ENCODE data around the gene TACC3.
A peak's percentile ranks its signal among the peaks of the same experiment; 100 is the strongest.

TACC3 gene

DNA sequence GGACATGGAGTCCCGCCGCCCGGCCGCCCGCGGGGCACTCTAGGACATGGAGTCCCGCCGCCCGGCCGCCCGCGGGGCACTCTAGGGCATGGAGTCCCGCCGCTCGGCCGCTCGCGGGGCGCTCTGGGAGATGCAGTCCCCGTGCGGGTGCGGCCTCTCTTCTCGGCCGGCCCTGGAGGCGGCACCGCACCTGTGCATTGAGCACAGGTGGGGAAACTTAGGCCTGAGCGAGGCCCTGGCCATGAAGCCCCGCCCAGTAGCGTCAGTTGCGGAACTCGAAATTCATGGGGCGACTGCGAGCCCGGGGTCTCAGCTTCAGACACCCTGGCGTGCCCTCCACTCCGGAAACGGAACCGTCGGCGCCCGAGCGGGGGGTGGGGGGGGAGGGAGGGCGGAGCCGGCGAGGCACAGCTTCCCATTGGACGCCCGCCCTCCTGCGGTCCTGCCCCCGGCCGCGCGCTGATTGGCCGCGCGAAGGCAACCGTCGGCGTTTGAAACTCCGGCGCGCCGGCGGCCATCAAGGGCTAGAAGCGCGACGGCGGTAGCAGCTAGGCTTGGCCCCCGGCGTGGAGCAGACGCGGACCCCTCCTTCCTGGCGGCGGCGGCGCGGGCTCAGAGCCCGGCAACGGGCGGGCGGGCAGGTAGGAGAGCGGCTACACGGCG lies at the start of gene TACC3, which contains the start of gene TMEM129:
TACC3 (plus strand) TSS at position 519 of the 663 bp plus-strand sequence. CDS start 1,901 bp downstream, outside the sequence.
TMEM129 (minus strand) TSS at position 321 of the 663 bp plus-strand sequence. CDS start 486 bp downstream, outside the sequence.
- TF ChIP-seq, protein P1, sequence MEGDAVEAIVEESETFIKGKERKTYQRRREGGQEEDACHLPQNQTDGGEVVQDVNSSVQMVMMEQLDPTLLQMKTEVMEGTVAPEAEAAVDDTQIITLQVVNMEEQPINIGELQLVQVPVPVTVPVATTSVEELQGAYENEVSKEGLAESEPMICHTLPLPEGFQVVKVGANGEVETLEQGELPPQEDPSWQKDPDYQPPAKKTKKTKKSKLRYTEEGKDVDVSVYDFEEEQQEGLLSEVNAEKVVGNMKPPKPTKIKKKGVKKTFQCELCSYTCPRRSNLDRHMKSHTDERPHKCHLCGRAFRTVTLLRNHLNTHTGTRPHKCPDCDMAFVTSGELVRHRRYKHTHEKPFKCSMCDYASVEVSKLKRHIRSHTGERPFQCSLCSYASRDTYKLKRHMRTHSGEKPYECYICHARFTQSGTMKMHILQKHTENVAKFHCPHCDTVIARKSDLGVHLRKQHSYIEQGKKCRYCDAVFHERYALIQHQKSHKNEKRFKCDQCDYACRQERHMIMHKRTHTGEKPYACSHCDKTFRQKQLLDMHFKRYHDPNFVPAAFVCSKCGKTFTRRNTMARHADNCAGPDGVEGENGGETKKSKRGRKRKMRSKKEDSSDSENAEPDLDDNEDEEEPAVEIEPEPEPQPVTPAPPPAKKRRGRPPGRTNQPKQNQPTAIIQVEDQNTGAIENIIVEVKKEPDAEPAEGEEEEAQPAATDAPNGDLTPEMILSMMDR (conservative IDR thresholded peaks at IDR 0.05; ENCODE audit: low read depth) = no peak
- H3K27ac ChIP-seq = peak within 1 kb of the TSS; percentile 96
- CTCF ChIA-PET = interaction anchor here (1.5 kb wide), 1 partner anchor 28 kb away, joined by 4 read pairs; no protein-coding TSS in a partner anchor
- peak; percentile 97 for DNase-seq (ENCODE audit: low spot score)
- POLR2A ChIA-PET (ENCODE audit: low non-redundant PET) = interaction anchor here (0.6 kb wide), 1 partner anchor 263 kb away, joined by 3 read pairs; no protein-coding TSS in a partner anchor

DNA sequence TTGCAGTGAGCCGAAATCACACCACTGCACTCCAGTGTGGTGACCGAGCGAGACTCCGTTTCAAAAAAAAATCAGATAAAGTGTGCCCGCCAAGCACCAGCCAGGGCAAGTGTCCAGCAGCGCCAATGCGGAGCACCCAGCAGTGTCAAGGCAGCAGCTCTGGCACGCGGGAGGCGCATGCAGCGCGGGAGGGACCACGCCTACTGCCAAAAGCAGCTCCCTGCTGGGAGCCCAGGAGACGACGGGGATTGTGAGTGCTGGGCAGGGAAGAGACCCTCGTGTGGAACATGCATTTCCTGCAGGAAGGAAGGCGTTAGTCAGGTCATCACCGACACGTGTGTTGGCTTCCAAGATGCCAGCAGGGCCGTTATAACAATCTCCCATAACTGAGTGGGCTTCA lies 47.6 kb upstream of the TACC3 start:
- H3K27ac ChIP-seq = no peak overlapping the region
- TF ChIP-seq, protein P1 (conservative IDR thresholded peaks at IDR 0.05; ENCODE audit: low read depth) = no peak
- no peak for DNase-seq (ENCODE audit: low spot score)
- CTCF ChIA-PET = no interaction called here
- POLR2A ChIA-PET (ENCODE audit: low non-redundant PET) = no interaction called here

DNA sequence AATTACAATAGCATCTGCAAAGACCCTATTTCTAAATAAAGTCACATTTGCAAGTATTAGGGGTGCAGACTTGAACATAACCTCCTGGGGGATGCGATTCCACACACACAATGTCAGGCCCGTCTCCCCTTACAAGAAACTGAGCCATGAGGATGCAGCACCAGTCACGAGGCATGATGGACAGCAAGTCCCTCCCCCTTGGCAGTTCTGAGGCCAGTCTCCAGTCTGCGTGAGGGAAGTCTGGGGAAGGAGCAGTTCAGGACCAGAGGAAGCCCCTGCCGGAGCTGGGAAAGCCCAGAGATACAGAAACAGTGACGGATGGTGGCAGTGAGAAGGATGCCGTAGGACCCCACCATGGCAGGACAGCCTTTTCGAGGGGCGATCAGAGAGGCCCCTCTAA lies 46.6 kb upstream of the TACC3 start:
- POLR2A ChIA-PET (ENCODE audit: low non-redundant PET) = no interaction called here
- DNase-seq (ENCODE audit: low spot score) = no peak
- no peak overlapping the region for H3K27ac ChIP-seq
- CTCF ChIA-PET = no interaction called here
- TF ChIP-seq, protein P1 (conservative IDR thresholded peaks at IDR 0.05; ENCODE audit: low read depth) = no peak

DNA sequence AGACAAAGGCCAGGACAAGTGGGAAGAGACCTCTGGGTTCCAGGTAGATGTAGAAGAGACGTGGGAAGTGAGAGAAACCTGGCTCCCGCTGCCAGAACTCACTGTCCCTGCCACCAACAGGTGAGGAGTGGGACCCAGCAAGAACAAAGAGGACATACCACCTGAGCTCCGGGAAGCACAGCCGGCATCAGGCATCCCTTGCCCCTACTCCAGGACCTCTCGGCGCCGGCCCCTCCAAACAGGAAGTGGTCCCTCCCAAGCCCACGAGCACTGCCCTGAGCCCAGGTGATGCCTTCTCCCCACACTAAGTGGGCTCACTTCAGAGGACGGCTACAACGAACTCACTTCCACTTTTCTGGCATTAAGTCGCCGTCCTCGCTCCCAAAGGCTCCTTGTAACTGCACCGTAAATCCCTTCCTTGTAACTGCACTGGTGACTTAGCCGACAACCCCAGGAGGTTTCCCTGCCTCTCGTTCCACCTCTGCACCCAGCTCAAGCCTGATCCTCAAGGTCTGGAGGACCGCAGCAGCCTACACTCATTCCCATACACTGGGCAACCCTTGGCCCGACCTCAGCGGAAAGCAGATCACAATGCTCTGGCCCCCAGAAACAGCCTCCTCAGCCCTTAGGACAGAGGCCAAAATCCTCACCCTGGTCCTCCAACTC lies 46.1 kb upstream of the TACC3 start:
- no peak for DNase-seq (ENCODE audit: low spot score)
- ChIA-PET POLR2A (ENCODE audit: low non-redundant PET) (no interaction called here), CTCF (no interaction called here)
- TF ChIP-seq, protein P1 (conservative IDR thresholded peaks at IDR 0.05; ENCODE audit: low read depth) = no peak
- H3K27ac ChIP-seq = no peak overlapping the region

DNA sequence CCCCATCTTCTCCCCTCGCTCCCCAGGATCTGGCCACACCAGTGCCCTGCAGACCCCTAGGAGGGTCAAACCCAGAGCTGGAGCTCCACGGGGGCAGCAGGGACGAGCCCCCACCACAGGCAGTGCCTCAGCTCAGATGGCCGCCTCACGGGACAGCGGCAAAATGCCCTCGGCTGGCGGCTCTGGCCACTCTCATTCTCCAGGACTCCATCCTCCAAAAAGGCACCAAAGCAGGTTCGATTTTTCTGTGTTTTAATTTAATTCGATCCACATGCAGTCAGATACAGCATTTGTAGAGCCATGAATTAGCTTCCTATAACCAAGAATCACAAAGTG lies 45.6 kb upstream of the TACC3 start:
- TF ChIP-seq, protein P1 (conservative IDR thresholded peaks at IDR 0.05; ENCODE audit: low read depth) = no peak
- no peak for DNase-seq (ENCODE audit: low spot score)
- H3K27ac ChIP-seq = no peak overlapping the region; the same call in 1 of the 2 replicates
- POLR2A ChIA-PET (ENCODE audit: low non-redundant PET) = no interaction called here
- CTCF ChIA-PET = no interaction called here

DNA sequence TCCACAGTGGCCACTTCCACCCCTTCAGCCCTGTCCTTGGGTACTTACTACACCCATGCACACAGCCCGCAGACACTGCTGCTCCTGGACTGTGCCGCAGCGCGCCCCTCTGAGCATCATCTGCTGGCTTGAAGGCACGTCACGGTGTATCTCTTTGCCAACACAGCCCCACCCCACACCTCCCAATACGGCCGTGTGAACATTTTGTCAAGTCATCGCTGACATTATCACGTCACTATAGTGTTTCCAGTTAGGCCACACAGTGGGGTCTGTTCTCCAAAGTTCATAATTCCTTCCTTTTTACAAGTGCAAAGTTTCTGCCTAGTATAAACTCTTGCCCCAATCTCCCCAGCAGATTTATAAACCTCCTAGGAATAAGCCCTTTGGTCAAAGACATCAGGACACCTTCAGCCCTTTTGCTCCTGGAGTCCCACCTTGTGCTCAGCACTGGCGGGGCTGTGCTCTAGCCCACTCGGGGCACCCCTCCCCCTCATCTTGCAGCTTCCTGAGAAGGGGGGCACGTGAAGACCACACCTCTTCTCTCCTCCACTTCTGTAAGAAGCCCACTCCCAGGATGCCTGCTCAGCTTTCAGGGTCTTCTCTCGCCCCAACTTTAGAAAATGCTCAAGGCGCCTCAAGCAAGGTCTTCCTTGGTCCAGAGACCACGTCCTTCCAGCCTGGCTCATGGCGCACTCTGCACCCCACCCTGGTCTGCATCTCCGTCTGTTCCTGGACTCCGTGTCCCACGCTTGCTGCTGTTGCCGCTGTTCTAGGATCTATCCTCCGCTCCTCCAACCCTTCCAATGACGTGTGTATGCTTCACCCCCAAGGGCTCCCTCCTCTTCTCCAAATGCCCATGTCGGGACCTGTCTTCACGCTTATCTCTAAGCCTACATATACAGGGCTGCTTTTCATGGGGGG lies 44.5 kb upstream of the TACC3 start:
- CTCF ChIA-PET = no interaction called here
- peak overlapping the region; percentile 20; the same call in 1 of the 2 replicates for H3K27ac ChIP-seq
- POLR2A ChIA-PET (ENCODE audit: low non-redundant PET) = no interaction called here
- DNase-seq (ENCODE audit: low spot score) = no peak
- TF ChIP-seq, protein P1 (conservative IDR thresholded peaks at IDR 0.05; ENCODE audit: low read depth) = no peak

Measured in RWPE1 (cell line).